Upper lobe of right lung (tissue), 1 donor: ENCODE results near the gene CAMK4. TPM values are rescaled to one million over a fixed set of nuclear protein-coding genes. Genes with fewer than 3 reads are reported as not detected.

Experiments used
- ATAC-seq: fragments of 200-7000 bp; cut with Tn5 transposase; one replicate; pipeline ENCODE4 v1.9.1; 2020; ENCODE audit warnings: mild to moderate bottlenecking, moderate library complexity
- DNase-seq: peaks from one replicate; pipeline ENCODE4 v3.0.0-alpha.2; 2020
- H3K27ac ChIP-seq: fragments of 200-600 bp; one replicate; pipeline ENCODE4 v1.8.0; 2022
- H3K27me3 ChIP-seq: fragments of 200-600 bp; one replicate; pipeline ENCODE4 v1.8.0; 2022; ENCODE audit warnings: mild to moderate bottlenecking
- H3K36me3 ChIP-seq: fragments of 200-600 bp; one replicate; pipeline ENCODE4 v1.8.0; 2022
- H3K4me1 ChIP-seq: fragments of 200-600 bp; one replicate; pipeline ENCODE4 v1.8.0; 2022
- H3K4me3 ChIP-seq: fragments of 200-600 bp; one replicate; pipeline ENCODE4 v1.8.0; 2022; ENCODE audit warnings: mild to moderate bottlenecking
- H3K9me3 ChIP-seq: fragments of 200-600 bp; one replicate; pipeline ENCODE4 v1.8.0; 2022
- CTCF ChIP-seq: fragments of 200-600 bp; IDR thresholded peaks from one replicate; pipeline ENCODE4 v1.8.0; 2022; ENCODE audit warnings: antibody characterized with exemption
- intact Hi-C: fragments of 100-400 bp; cut with DNase I; formaldehyde crosslinking; loops from one replicate; pipeline ENCODE4 v1.11.0; 2022
- total RNA-seq: library from RNA; stranded (reverse); fragmentation: NEBNext Ultra II Directional; extraction: Animal tissue kit (Norgen Biotek cat#: 25700); gene quantifications from one replicate; pipeline ENCODE4 v1.2.1, GENCODE V29; 2021
- donor health status: DM: no; HTN: yes; CAD: no; lungs with severe emphysema.

The CAMK4 gene
- total RNA-seq, 1 donor from 2014 or later, result 3.8 TPM

- DNase-seq, result no peak
- no peak for TF ChIP-seq CTCF
- no peak for ATAC-seq
- H3K27me3 ChIP-seq, result no peaks in the 10 kb centered on the region
- no peaks in the 10 kb centered on the region for H3K4me1 ChIP-seq
- no peaks in the 10 kb centered on the region for H3K36me3 ChIP-seq
- no peak overlapping the region for H3K4me3 ChIP-seq
- no peak overlapping the region for H3K27ac ChIP-seq
- intact Hi-C loops, result no loop called here
- H3K9me3 ChIP-seq, result no peaks in the 10 kb centered on the region
These were observed 210.6 kb downstream of the CAMK4 start for GRCh38 chr5:111434800-111435199.

GRCh38 chr5:111439473-111440075, 215.4 kb downstream of the CAMK4 start:
- Histone ChIP-seq H3K9me3 (no peaks in the 10 kb centered on the region), H3K27me3 (no peaks in the 10 kb centered on the region), H3K4me3 (no peak overlapping the region), H3K4me1 (no peaks in the 10 kb centered on the region), H3K27ac (no peak overlapping the region), H3K36me3 (no peaks in the 10 kb centered on the region)
- TF ChIP-seq CTCF, result no peak
- intact Hi-C loops, result no loop called here
- no peak for ATAC-seq
- no peak for DNase-seq

GRCh38 chr5:111447099-111447498, 222.9 kb downstream of the CAMK4 start:
- no peak overlapping the region for H3K27ac ChIP-seq
- no peak for DNase-seq
- H3K4me3 ChIP-seq, result no peak overlapping the region
- no peaks in the 10 kb centered on the region for H3K27me3 ChIP-seq
- no peaks in the 10 kb centered on the region for H3K4me1 ChIP-seq
- TF ChIP-seq CTCF, result no peak
- ATAC-seq, result no peak
- H3K36me3 ChIP-seq, result no peaks in the 10 kb centered on the region
- intact Hi-C loops, result no loop called here
- no peaks in the 10 kb centered on the region for H3K9me3 ChIP-seq

GRCh38 chr5:111447822-111448221, 223.6 kb downstream of the CAMK4 start:
- no peak for ATAC-seq
- intact Hi-C loops, result no loop called here
- TF ChIP-seq CTCF, result no peak

GRCh38 chr5:111453295-111453694, 229.1 kb downstream of the CAMK4 start:
- Histone ChIP-seq H3K36me3 (no peaks in the 10 kb centered on the region), H3K4me3 (no peak overlapping the region), H3K4me1 (no peaks in the 10 kb centered on the region), H3K27ac (no peak overlapping the region), H3K9me3 (no peaks in the 10 kb centered on the region), H3K27me3 (no peaks in the 10 kb centered on the region)
- no peak for DNase-seq
- ATAC-seq, result no peak
- TF ChIP-seq CTCF, result no peak
- intact Hi-C loops, result no loop called here

More at GRCh38 chr5:111447822-111448221, 223.6 kb downstream of the CAMK4 start:
- no peaks in the 10 kb centered on the region for H3K36me3 ChIP-seq
- H3K27me3 ChIP-seq, result no peaks in the 10 kb centered on the region
- no peak for DNase-seq
- H3K27ac ChIP-seq, result no peak overlapping the region
- no peaks in the 10 kb centered on the region for H3K9me3 ChIP-seq
- no peak overlapping the region for H3K4me3 ChIP-seq
- no peaks in the 10 kb centered on the region for H3K4me1 ChIP-seq

GRCh38 chr5:111453747-111454146, 229.6 kb downstream of the CAMK4 start:
- DNase-seq (no peak), ATAC-seq (no peak)
- H3K27me3 ChIP-seq, result no peaks in the 10 kb centered on the region
- intact Hi-C loops, result no loop called here
- H3K27ac ChIP-seq, result no peak overlapping the region
- H3K36me3 ChIP-seq, result no peaks in the 10 kb centered on the region
- TF ChIP-seq CTCF, result no peak
- H3K4me3 ChIP-seq, result no peak overlapping the region
- no peaks in the 10 kb centered on the region for H3K4me1 ChIP-seq
- no peaks in the 10 kb centered on the region for H3K9me3 ChIP-seq
